Measurements from ENCODE around the gene TUT1. TPM values are rescaled to one million over a fixed set of nuclear protein-coding genes. Genes with fewer than 3 reads are reported as not detected.
"Not testable (repeated sequence)": the region's sequence is repeated elsewhere in the genome, so short reads cannot be mapped to it uniquely, and the experiment has no call there.

TUT1 gene
- total RNA-seq, 1 donor from 2014 or later: 8.1 TPM

GRCh38 chr11:62578541-62578940 is 12.8 kb downstream of the TUT1 start:
- no peak for DNase-seq (ENCODE audit: low read depth)

GRCh38 chr11:62577046-62577714 is 14.1 kb downstream of the TUT1 start:
- DNase-seq (ENCODE audit: low read depth): no peak

GRCh38 chr11:62575837-62576236 is 15.5 kb downstream of the TUT1 start:
- DNase-seq (ENCODE audit: low read depth): no peak

GRCh38 chr11:62575156-62575555 is 16.2 kb downstream of the TUT1 start:
- no peak for DNase-seq (ENCODE audit: low read depth)

GRCh38 chr11:62574363-62575071 is 16.8 kb downstream of the TUT1 start:
- DNase-seq (ENCODE audit: low read depth): peak; percentile 57

- peak; percentile 100 for DNase-seq (ENCODE audit: low read depth)
Measured at GRCh38 chr11:62573592-62574362, 17.5 kb downstream of the TUT1 start, which contains the start of gene EEF1G. Gene EEF1G, minus strand, starts transcription at chr11:62573891. Its CDS starts 49 bp downstream, at chr11:62573842.

- peak; percentile 41 for DNase-seq (ENCODE audit: low read depth)
Measured at GRCh38 chr11:62573006-62573591, 18.2 kb downstream of the TUT1 start.

- DNase-seq (ENCODE audit: low read depth): no peak
Measured at GRCh38 chr11:62572431-62572830, 18.9 kb downstream of the TUT1 start.

- not testable (repeated sequence) for DNase-seq (ENCODE audit: low read depth)
Measured at GRCh38 chr11:62571493-62571892, 19.8 kb downstream of the TUT1 start.

GRCh38 chr11:62570903-62571302 is 20.4 kb downstream of the TUT1 start:
- DNase-seq (ENCODE audit: low read depth): not testable (repeated sequence)

- DNase-seq (ENCODE audit: low read depth): no peak
Measured at GRCh38 chr11:62569611-62570010, 21.7 kb downstream of the TUT1 start.

GRCh38 chr11:62567018-62567633 is 24.2 kb downstream of the TUT1 start:
- no peak for DNase-seq (ENCODE audit: low read depth)

GRCh38 chr11:62566247-62566646 is 25.1 kb downstream of the TUT1 start:
- DNase-seq (ENCODE audit: low read depth): no peak

- DNase-seq (ENCODE audit: low read depth): no peak
Measured at GRCh38 chr11:62565100-62565802, 26.1 kb downstream of the TUT1 start.

GRCh38 chr11:62561677-62562230 is 29.6 kb downstream of the TUT1 start:
- DNase-seq (ENCODE audit: low read depth): not testable (repeated sequence)

- DNase-seq (ENCODE audit: low read depth): peak; percentile 98
Measured at GRCh38 chr11:62560566-62561103, 30.7 kb downstream of the TUT1 start.

- peak; percentile 55 for DNase-seq (ENCODE audit: low read depth)
Measured at GRCh38 chr11:62559626-62560025, 31.7 kb downstream of the TUT1 start.

GRCh38 chr11:62559204-62559603 is 32.1 kb downstream of the TUT1 start:
- no peak for DNase-seq (ENCODE audit: low read depth)

- no peak for DNase-seq (ENCODE audit: low read depth)
Measured at GRCh38 chr11:62558669-62559068, 32.7 kb downstream of the TUT1 start.
